ENCODE results near the gene NR2F6. TPM values are rescaled to one million over a fixed set of nuclear protein-coding genes. Genes with fewer than 3 reads are reported as not detected.

NR2F6 gene
- total RNA-seq, 5 donors from 2014 or later (not counting 1 experiment from before 2014, with no cell fraction given) = 0.55 to 6.4 (median 2.8) TPM

- Mint-ChIP-seq H3K4me1 (no peaks in the 10 kb centered on the region), H3K27me3 (no peaks in the 10 kb centered on the region), H3K4me3 (no peak overlapping the region), H3K36me3 (peaks cover 50% of the 10 kb centered on the region), H3K27ac (no peak overlapping the region), H3K9me3 (no peaks in the 10 kb centered on the region)
- no peak overlapping the region for H3K4me3 ChIP-seq (ENCODE audit: control insufficient read depth in 1 of 2, extremely low read depth in 1 of 2, low read length in 1 of 2)
- no peak overlapping the region for H3K27ac ChIP-seq (ENCODE audit: low read length)
- no peaks in the 10 kb centered on the region for H3K27me3 ChIP-seq (replicated peaks in 1 of 2; ENCODE audit: control insufficient read depth in 2 of 2, extremely low read depth in 1 of 2, insufficient read depth in 2 of 2, low read length in 1 of 2)
- DNase-seq (no peak), ATAC-seq (replicated peaks in 1 of 4) (no peak)
- ChIA-PET POLR2A (no interaction called here), CTCF (interaction anchor here in 1 of 2 donors (0.7 kb wide), 1 partner anchor 30 kb away, joined by 8 read pairs; no protein-coding TSS in a partner anchor)
- H3K36me3 ChIP-seq (ENCODE audit: control insufficient read depth in 2 of 2, extremely low read depth in 1 of 2, insufficient read depth in 1 of 2, low read length in 1 of 2) = peaks cover 46 to 67% of the 10 kb centered on the region in 2 donors
- H3K4me1 ChIP-seq (ENCODE audit: control insufficient read depth in 1 of 2, extremely low read depth in 1 of 2, insufficient read depth in 2 of 2, low read length in 2 of 2) = no peaks in the 10 kb centered on the region
- H3K9me3 ChIP-seq = no peaks in the 10 kb centered on the region
- WGBS (ENCODE audit: insufficient coverage) = 95% methylated on average over 17 of the region's 17 CpGs
Observed at GRCh38 chr19:17202713-17203112, 43.0 kb downstream of the NR2F6 start.

- ATAC-seq (replicated peaks in 1 of 4) (peak in 1 of 4 experiments; percentile 20), DNase-seq (peak in 2 of 35 experiments; percentile 10 to 33)
- Mint-ChIP-seq H3K27ac (peak overlapping the region in 1 of 2 donors; percentile 55), H3K27me3 (no peaks in the 10 kb centered on the region), H3K36me3 (peaks cover 54% of the 10 kb centered on the region), H3K4me1 (no peaks in the 10 kb centered on the region), H3K4me3 (no peak overlapping the region), H3K9me3 (no peaks in the 10 kb centered on the region)
- Histone ChIP-seq H3K9me3 (no peaks in the 10 kb centered on the region), H3K4me3 (ENCODE audit: control insufficient read depth in 1 of 2, extremely low read depth in 1 of 2, low read length in 1 of 2) (no peak overlapping the region), H3K4me1 (ENCODE audit: control insufficient read depth in 1 of 2, extremely low read depth in 1 of 2, insufficient read depth in 2 of 2, low read length in 2 of 2) (no peaks in the 10 kb centered on the region), H3K36me3 (ENCODE audit: control insufficient read depth in 2 of 2, extremely low read depth in 1 of 2, insufficient read depth in 1 of 2, low read length in 1 of 2) (peaks cover 46 to 72% of the 10 kb centered on the region in 2 donors), H3K27ac (ENCODE audit: low read length) (no peak overlapping the region), H3K27me3 (replicated peaks in 1 of 2; ENCODE audit: control insufficient read depth in 2 of 2, extremely low read depth in 1 of 2, insufficient read depth in 2 of 2, low read length in 1 of 2) (no peaks in the 10 kb centered on the region)
- CTCF ChIA-PET = no interaction called here
- 84% methylated on average over 8 of the region's 9 CpGs for WGBS (ENCODE audit: insufficient coverage)
- POLR2A ChIA-PET = no interaction called here
Observed at GRCh38 chr19:17202249-17202648, 43.5 kb downstream of the NR2F6 start.

GRCh38 chr19:17200408-17201079, 45.2 kb downstream of the NR2F6 start:
- Mint-ChIP-seq H3K27ac (no peak overlapping the region), H3K4me1 (peaks cover 0 to 7% (median 0%) of the 10 kb centered on the region in 3 donors), H3K36me3 (peaks cover 59% of the 10 kb centered on the region), H3K9me3 (no peaks in the 10 kb centered on the region), H3K4me3 (no peak overlapping the region), H3K27me3 (no peaks in the 10 kb centered on the region)
- Histone ChIP-seq H3K4me3 (ENCODE audit: control insufficient read depth in 1 of 2, extremely low read depth in 1 of 2, low read length in 1 of 2) (no peak overlapping the region), H3K36me3 (ENCODE audit: control insufficient read depth in 2 of 2, extremely low read depth in 1 of 2, insufficient read depth in 1 of 2, low read length in 1 of 2) (peaks cover 47 to 69% of the 10 kb centered on the region in 2 donors), H3K27ac (ENCODE audit: low read length) (no peak overlapping the region), H3K4me1 (ENCODE audit: control insufficient read depth in 1 of 2, extremely low read depth in 1 of 2, insufficient read depth in 2 of 2, low read length in 2 of 2) (no peaks in the 10 kb centered on the region), H3K9me3 (no peaks in the 10 kb centered on the region), H3K27me3 (replicated peaks in 1 of 2; ENCODE audit: control insufficient read depth in 2 of 2, extremely low read depth in 1 of 2, insufficient read depth in 2 of 2, low read length in 1 of 2) (no peaks in the 10 kb centered on the region)
- ChIA-PET CTCF (no interaction called here), POLR2A (no interaction called here)
- DNase-seq (no peak), ATAC-seq (replicated peaks in 1 of 4) (no peak)
- WGBS (ENCODE audit: insufficient coverage) = 92% methylated on average over 10 of the region's 16 CpGs

- Histone ChIP-seq H3K4me3 (ENCODE audit: control insufficient read depth in 1 of 2, extremely low read depth in 1 of 2, low read length in 1 of 2) (no peak overlapping the region), H3K27ac (ENCODE audit: low read length) (no peak overlapping the region), H3K9me3 (no peaks in the 10 kb centered on the region), H3K4me1 (ENCODE audit: control insufficient read depth in 1 of 2, extremely low read depth in 1 of 2, insufficient read depth in 2 of 2, low read length in 2 of 2) (no peaks in the 10 kb centered on the region), H3K27me3 (replicated peaks in 1 of 2; ENCODE audit: control insufficient read depth in 2 of 2, extremely low read depth in 1 of 2, insufficient read depth in 2 of 2, low read length in 1 of 2) (no peaks in the 10 kb centered on the region), H3K36me3 (ENCODE audit: control insufficient read depth in 2 of 2, extremely low read depth in 1 of 2, insufficient read depth in 1 of 2, low read length in 1 of 2) (peaks cover 46 to 78% of the 10 kb centered on the region in 2 donors)
- CTCF ChIA-PET = no interaction called here
- POLR2A ChIA-PET = no interaction called here
- WGBS (ENCODE audit: insufficient coverage) = 40% methylated on average over 1 of the region's 16 CpGs
- Mint-ChIP-seq H3K36me3 (peaks cover 64% of the 10 kb centered on the region), H3K27ac (peak overlapping the region in 1 of 2 donors; percentile 43), H3K27me3 (no peaks in the 10 kb centered on the region), H3K9me3 (no peaks in the 10 kb centered on the region), H3K4me3 (no peak overlapping the region), H3K4me1 (peaks cover 0 to 7% (median 0%) of the 10 kb centered on the region in 3 donors)
- DNase-seq (no peak), ATAC-seq (replicated peaks in 1 of 4) (no peak)
Observed at GRCh38 chr19:17197666-17198065, 48.1 kb downstream of the NR2F6 start.

GRCh38 chr19:17196610-17197009, 49.1 kb downstream of the NR2F6 start:
- DNase-seq = no peak
- H3K27me3 ChIP-seq (replicated peaks in 1 of 2; ENCODE audit: control insufficient read depth in 2 of 2, extremely low read depth in 1 of 2, insufficient read depth in 2 of 2, low read length in 1 of 2) = no peaks in the 10 kb centered on the region
- Mint-ChIP-seq H3K4me3 (no peak overlapping the region), H3K4me1 (peaks cover 0 to 7% (median 0%) of the 10 kb centered on the region in 3 donors), H3K9me3 (no peaks in the 10 kb centered on the region), H3K27ac (no peak overlapping the region), H3K36me3 (peaks cover 55% of the 10 kb centered on the region), H3K27me3 (no peaks in the 10 kb centered on the region)
- H3K27ac ChIP-seq (ENCODE audit: low read length) = no peak overlapping the region
- no peaks in the 10 kb centered on the region for H3K4me1 ChIP-seq (ENCODE audit: control insufficient read depth in 1 of 2, extremely low read depth in 1 of 2, insufficient read depth in 2 of 2, low read length in 2 of 2)
- H3K4me3 ChIP-seq (ENCODE audit: control insufficient read depth in 1 of 2, extremely low read depth in 1 of 2, low read length in 1 of 2) = no peak overlapping the region
- ChIA-PET POLR2A (no interaction called here), CTCF (interaction anchor here in 1 of 2 donors (0.7 kb wide), 1 partner anchor 12 kb away, joined by 4 read pairs; no protein-coding TSS in a partner anchor)
- peaks cover 38 to 75% of the 10 kb centered on the region in 2 donors for H3K36me3 ChIP-seq (ENCODE audit: control insufficient read depth in 2 of 2, extremely low read depth in 1 of 2, insufficient read depth in 1 of 2, low read length in 1 of 2)
- ATAC-seq (replicated peaks in 1 of 4) = no peak
- WGBS (ENCODE audit: insufficient coverage) = 91% methylated on average over 4 of the region's 7 CpGs
- no peaks in the 10 kb centered on the region for H3K9me3 ChIP-seq

- Mint-ChIP-seq H3K4me3 (no peak overlapping the region), H3K36me3 (peaks cover 52% of the 10 kb centered on the region), H3K4me1 (peaks cover 0 to 7% (median 0%) of the 10 kb centered on the region in 3 donors), H3K9me3 (no peaks in the 10 kb centered on the region), H3K27me3 (no peaks in the 10 kb centered on the region), H3K27ac (no peak overlapping the region)
- H3K4me1 ChIP-seq (ENCODE audit: control insufficient read depth in 1 of 2, extremely low read depth in 1 of 2, insufficient read depth in 2 of 2, low read length in 2 of 2) = no peaks in the 10 kb centered on the region
- ChIA-PET CTCF (no interaction called here), POLR2A (no interaction called here)
- H3K27ac ChIP-seq (ENCODE audit: low read length) = no peak overlapping the region
- no peaks in the 10 kb centered on the region for H3K9me3 ChIP-seq
- WGBS (ENCODE audit: insufficient coverage) = 99% methylated on average over 19 of the region's 23 CpGs
- no peaks in the 10 kb centered on the region for H3K27me3 ChIP-seq (replicated peaks in 1 of 2; ENCODE audit: control insufficient read depth in 2 of 2, extremely low read depth in 1 of 2, insufficient read depth in 2 of 2, low read length in 1 of 2)
- H3K36me3 ChIP-seq (ENCODE audit: control insufficient read depth in 2 of 2, extremely low read depth in 1 of 2, insufficient read depth in 1 of 2, low read length in 1 of 2) = peaks cover 27 to 75% of the 10 kb centered on the region in 2 donors
- ATAC-seq (replicated peaks in 1 of 4) = no peak
- no peak for DNase-seq
- no peak overlapping the region for H3K4me3 ChIP-seq (ENCODE audit: control insufficient read depth in 1 of 2, extremely low read depth in 1 of 2, low read length in 1 of 2)
Observed at GRCh38 chr19:17195106-17195505, 50.6 kb downstream of the NR2F6 start.

All from T-cell (primary cell).